ENCODE data around the gene PTPRK.

PTPRK gene

GRCh38 chr6:128500749-128501600, 19.4 kb downstream of the PTPRK start:
- H2AK5ac ChIP-seq (ENCODE audit: low read depth, low read length), result no peak overlapping the region
- H2BK120ac ChIP-seq (ENCODE audit: low read depth, low read length), result no peak overlapping the region
- H2AFZ ChIP-seq (ENCODE audit: low read length), result no peak overlapping the region
- H3K79me1 ChIP-seq (ENCODE audit: low read depth, low read length), result no peaks in the 10 kb centered on the region
- no peak overlapping the region for H3K4me2 ChIP-seq (ENCODE audit: insufficient read depth, low read length, poor library complexity, severe bottlenecking)
- H3K14ac ChIP-seq (ENCODE audit: low read length), result no peak overlapping the region
- H2BK15ac ChIP-seq (ENCODE audit: low read length), result no peak overlapping the region
- no peak overlapping the region for H2BK12ac ChIP-seq (ENCODE audit: low read length)
- H3K27ac ChIP-seq (replicated peaks; ENCODE audit: low read length), result no peak overlapping the region
- H3K36me3 ChIP-seq (replicated peaks in 1 of 2; ENCODE audit: control insufficient read depth in 2 of 2, insufficient read depth in 2 of 2, low read length in 2 of 2), result no peaks in the 10 kb centered on the region
- no peaks in the 10 kb centered on the region for H3K27me3 ChIP-seq (ENCODE audit: control insufficient read depth in 3 of 3, insufficient read depth in 3 of 3, low read depth in 1 of 3, low read length in 3 of 3)
- no CpG with 5 or more reads among the region's 7 CpGs for WGBS, 2 donors (ENCODE audit: extremely low coverage in 2 of 2, insufficient read length in 2 of 2, insufficient replicate concordance in 1 of 2)
- H2BK5ac ChIP-seq (ENCODE audit: low read length), result no peak overlapping the region
- H3K4me1 ChIP-seq (ENCODE audit: control insufficient read depth in 2 of 2, insufficient read depth in 1 of 2, low read depth in 1 of 2, low read length in 2 of 2), result peaks cover 0 to 2% of the 10 kb centered on the region in 2 donors
- H3K9me3 ChIP-seq (replicated peaks in 1 of 2; ENCODE audit: control insufficient read depth in 2 of 2, insufficient read depth in 1 of 2, low read depth in 1 of 2, low read length in 2 of 2), result no peaks in the 10 kb centered on the region
- no peak overlapping the region for H3K9ac ChIP-seq (ENCODE audit: low read depth, low read length, poor library complexity)
- H3K4ac ChIP-seq (ENCODE audit: low read length), result no peak overlapping the region
- no peak for DNase-seq (ENCODE audit: low spot score)
- no peak overlapping the region for H4K8ac ChIP-seq (ENCODE audit: low read depth, low read length)
- no peak overlapping the region for H3K18ac ChIP-seq (ENCODE audit: low read length)
- H4K91ac ChIP-seq (ENCODE audit: low read depth, low read length, poor library complexity), result no peak overlapping the region
- no peak overlapping the region for H3K23ac ChIP-seq (ENCODE audit: low read depth, low read length, poor library complexity)
- H3K4me3 ChIP-seq (ENCODE audit: low read length in 2 of 2), result no peak overlapping the region

GRCh38 chr6:128500014-128500413, 20.4 kb downstream of the PTPRK start:
- Histone ChIP-seq H2AK5ac (ENCODE audit: low read depth, low read length) (no peak overlapping the region), H3K4me3 (ENCODE audit: low read length in 2 of 2) (no peak overlapping the region), H2BK120ac (ENCODE audit: low read depth, low read length) (no peak overlapping the region), H2BK12ac (ENCODE audit: low read length) (no peak overlapping the region), H4K8ac (ENCODE audit: low read depth, low read length) (no peak overlapping the region), H2BK5ac (ENCODE audit: low read length) (no peak overlapping the region), H3K4me1 (ENCODE audit: control insufficient read depth in 2 of 2, insufficient read depth in 1 of 2, low read depth in 1 of 2, low read length in 2 of 2) (peaks cover 0 to 3% of the 10 kb centered on the region in 2 donors), H3K4ac (ENCODE audit: low read length) (no peak overlapping the region), H3K9ac (ENCODE audit: low read depth, low read length, poor library complexity) (no peak overlapping the region), H3K4me2 (ENCODE audit: insufficient read depth, low read length, poor library complexity, severe bottlenecking) (no peak overlapping the region), H3K79me1 (ENCODE audit: low read depth, low read length) (no peaks in the 10 kb centered on the region), H2AFZ (ENCODE audit: low read length) (no peak overlapping the region), H3K27ac (replicated peaks; ENCODE audit: low read length) (no peak overlapping the region), H3K23ac (ENCODE audit: low read depth, low read length, poor library complexity) (no peak overlapping the region), H3K36me3 (replicated peaks in 1 of 2; ENCODE audit: control insufficient read depth in 2 of 2, insufficient read depth in 2 of 2, low read length in 2 of 2) (no peaks in the 10 kb centered on the region), H3K18ac (ENCODE audit: low read length) (no peak overlapping the region), H3K9me3 (replicated peaks in 1 of 2; ENCODE audit: control insufficient read depth in 2 of 2, insufficient read depth in 1 of 2, low read depth in 1 of 2, low read length in 2 of 2) (no peaks in the 10 kb centered on the region), H2BK15ac (ENCODE audit: low read length) (no peak overlapping the region), H3K14ac (ENCODE audit: low read length) (no peak overlapping the region), H4K91ac (ENCODE audit: low read depth, low read length, poor library complexity) (no peak overlapping the region), H3K27me3 (ENCODE audit: control insufficient read depth in 3 of 3, insufficient read depth in 3 of 3, low read depth in 1 of 3, low read length in 3 of 3) (no peaks in the 10 kb centered on the region)
- no peak for DNase-seq (ENCODE audit: low spot score)

GRCh38 chr6:128499079-128499731, 21.2 kb downstream of the PTPRK start:
- Histone ChIP-seq H3K36me3 (replicated peaks in 1 of 2; ENCODE audit: control insufficient read depth in 2 of 2, insufficient read depth in 2 of 2, low read length in 2 of 2) (no peaks in the 10 kb centered on the region), H3K4me2 (ENCODE audit: insufficient read depth, low read length, poor library complexity, severe bottlenecking) (no peak overlapping the region), H2BK5ac (ENCODE audit: low read length) (no peak overlapping the region), H4K8ac (ENCODE audit: low read depth, low read length) (no peak overlapping the region), H2BK12ac (ENCODE audit: low read length) (no peak overlapping the region), H3K79me1 (ENCODE audit: low read depth, low read length) (no peaks in the 10 kb centered on the region), H3K27me3 (ENCODE audit: control insufficient read depth in 3 of 3, insufficient read depth in 3 of 3, low read depth in 1 of 3, low read length in 3 of 3) (no peaks in the 10 kb centered on the region), H3K4me1 (ENCODE audit: control insufficient read depth in 2 of 2, insufficient read depth in 1 of 2, low read depth in 1 of 2, low read length in 2 of 2) (peaks cover 2 to 6% of the 10 kb centered on the region in 2 donors), H2BK120ac (ENCODE audit: low read depth, low read length) (no peak overlapping the region), H3K23ac (ENCODE audit: low read depth, low read length, poor library complexity) (no peak overlapping the region), H3K4ac (ENCODE audit: low read length) (no peak overlapping the region), H4K91ac (ENCODE audit: low read depth, low read length, poor library complexity) (no peak overlapping the region), H3K18ac (ENCODE audit: low read length) (no peak overlapping the region), H3K4me3 (ENCODE audit: low read length in 2 of 2) (no peak overlapping the region), H2BK15ac (ENCODE audit: low read length) (no peak overlapping the region), H3K9me3 (replicated peaks in 1 of 2; ENCODE audit: control insufficient read depth in 2 of 2, insufficient read depth in 1 of 2, low read depth in 1 of 2, low read length in 2 of 2) (no peaks in the 10 kb centered on the region), H3K27ac (replicated peaks; ENCODE audit: low read length) (no peak overlapping the region), H2AFZ (ENCODE audit: low read length) (no peak overlapping the region), H2AK5ac (ENCODE audit: low read depth, low read length) (no peak overlapping the region), H3K14ac (ENCODE audit: low read length) (no peak overlapping the region), H3K9ac (ENCODE audit: low read depth, low read length, poor library complexity) (no peak overlapping the region)
- no CpG with 5 or more reads among the region's 4 CpGs for WGBS, 2 donors (ENCODE audit: extremely low coverage in 2 of 2, insufficient read length in 2 of 2, insufficient replicate concordance in 1 of 2)
- no peak for DNase-seq (ENCODE audit: low spot score)

GRCh38 chr6:128498234-128498633, 22.2 kb downstream of the PTPRK start:
- H4K91ac ChIP-seq (ENCODE audit: low read depth, low read length, poor library complexity), result no peak overlapping the region
- H3K23ac ChIP-seq (ENCODE audit: low read depth, low read length, poor library complexity), result no peak overlapping the region
- H3K9ac ChIP-seq (ENCODE audit: low read depth, low read length, poor library complexity), result no peak overlapping the region
- no peak for DNase-seq (ENCODE audit: low spot score)
- WGBS, 2 donors (ENCODE audit: extremely low coverage in 2 of 2, insufficient read length in 2 of 2, insufficient replicate concordance in 1 of 2), result no CpG with 5 or more reads among the region's 2 CpGs
- H4K8ac ChIP-seq (ENCODE audit: low read depth, low read length), result no peak overlapping the region
- no peak overlapping the region for H2BK12ac ChIP-seq (ENCODE audit: low read length)
- H2AK5ac ChIP-seq (ENCODE audit: low read depth, low read length), result no peak overlapping the region
- peaks cover 3 to 9% of the 10 kb centered on the region in 2 donors for H3K4me1 ChIP-seq (ENCODE audit: control insufficient read depth in 2 of 2, insufficient read depth in 1 of 2, low read depth in 1 of 2, low read length in 2 of 2)
- H3K4me2 ChIP-seq (ENCODE audit: insufficient read depth, low read length, poor library complexity, severe bottlenecking), result no peak overlapping the region
- H3K4ac ChIP-seq (ENCODE audit: low read length), result no peak overlapping the region
- H3K14ac ChIP-seq (ENCODE audit: low read length), result no peak overlapping the region
- no peaks in the 10 kb centered on the region for H3K36me3 ChIP-seq (replicated peaks in 1 of 2; ENCODE audit: control insufficient read depth in 2 of 2, insufficient read depth in 2 of 2, low read length in 2 of 2)
- H3K27ac ChIP-seq (replicated peaks; ENCODE audit: low read length), result no peak overlapping the region
- no peak overlapping the region for H2BK5ac ChIP-seq (ENCODE audit: low read length)
- H2AFZ ChIP-seq (ENCODE audit: low read length), result no peak overlapping the region
- no peak overlapping the region for H2BK120ac ChIP-seq (ENCODE audit: low read depth, low read length)
- no peak overlapping the region for H3K18ac ChIP-seq (ENCODE audit: low read length)
- no peaks in the 10 kb centered on the region for H3K27me3 ChIP-seq (ENCODE audit: control insufficient read depth in 3 of 3, insufficient read depth in 3 of 3, low read depth in 1 of 3, low read length in 3 of 3)
- no peak overlapping the region for H2BK15ac ChIP-seq (ENCODE audit: low read length)
- no peaks in the 10 kb centered on the region for H3K9me3 ChIP-seq (replicated peaks in 1 of 2; ENCODE audit: control insufficient read depth in 2 of 2, insufficient read depth in 1 of 2, low read depth in 1 of 2, low read length in 2 of 2)
- H3K4me3 ChIP-seq (ENCODE audit: low read length in 2 of 2), result no peak overlapping the region
- H3K79me1 ChIP-seq (ENCODE audit: low read depth, low read length), result no peaks in the 10 kb centered on the region
